NB4 (cell line): ENCODE data around the gene NT5M.

Experiments used
- MYC ChIP-seq: IDR thresholded peaks from 2 replicates; pipeline ENCODE4 v1.6.1; 2011; ENCODE audit warnings: low read depth, low read length
- TF ChIP-seq, protein P1 (sequence below): IDR thresholded peaks from one replicate; pipeline ENCODE4 v1.5.1; 2012; ENCODE audit warnings: low read depth, low read length
- TF ChIP-seq, protein P2 (sequence below): IDR thresholded peaks from 2 replicates; pipeline ENCODE4 v1.6.1; 2011; ENCODE audit warnings: low read depth, low read length

GRCh38 chr17:17258011-17258410 is 45.2 kb upstream of the NT5M start:
- TF ChIP-seq, protein P1, sequence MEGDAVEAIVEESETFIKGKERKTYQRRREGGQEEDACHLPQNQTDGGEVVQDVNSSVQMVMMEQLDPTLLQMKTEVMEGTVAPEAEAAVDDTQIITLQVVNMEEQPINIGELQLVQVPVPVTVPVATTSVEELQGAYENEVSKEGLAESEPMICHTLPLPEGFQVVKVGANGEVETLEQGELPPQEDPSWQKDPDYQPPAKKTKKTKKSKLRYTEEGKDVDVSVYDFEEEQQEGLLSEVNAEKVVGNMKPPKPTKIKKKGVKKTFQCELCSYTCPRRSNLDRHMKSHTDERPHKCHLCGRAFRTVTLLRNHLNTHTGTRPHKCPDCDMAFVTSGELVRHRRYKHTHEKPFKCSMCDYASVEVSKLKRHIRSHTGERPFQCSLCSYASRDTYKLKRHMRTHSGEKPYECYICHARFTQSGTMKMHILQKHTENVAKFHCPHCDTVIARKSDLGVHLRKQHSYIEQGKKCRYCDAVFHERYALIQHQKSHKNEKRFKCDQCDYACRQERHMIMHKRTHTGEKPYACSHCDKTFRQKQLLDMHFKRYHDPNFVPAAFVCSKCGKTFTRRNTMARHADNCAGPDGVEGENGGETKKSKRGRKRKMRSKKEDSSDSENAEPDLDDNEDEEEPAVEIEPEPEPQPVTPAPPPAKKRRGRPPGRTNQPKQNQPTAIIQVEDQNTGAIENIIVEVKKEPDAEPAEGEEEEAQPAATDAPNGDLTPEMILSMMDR, result no peak
- TF ChIP-seq, protein P2, sequence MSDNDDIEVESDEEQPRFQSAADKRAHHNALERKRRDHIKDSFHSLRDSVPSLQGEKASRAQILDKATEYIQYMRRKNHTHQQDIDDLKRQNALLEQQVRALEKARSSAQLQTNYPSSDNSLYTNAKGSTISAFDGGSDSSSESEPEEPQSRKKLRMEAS, result no peak
- no peak for TF ChIP-seq MYC
